ENCODE data around the gene KCND2.

The KCND2 gene

DNA sequence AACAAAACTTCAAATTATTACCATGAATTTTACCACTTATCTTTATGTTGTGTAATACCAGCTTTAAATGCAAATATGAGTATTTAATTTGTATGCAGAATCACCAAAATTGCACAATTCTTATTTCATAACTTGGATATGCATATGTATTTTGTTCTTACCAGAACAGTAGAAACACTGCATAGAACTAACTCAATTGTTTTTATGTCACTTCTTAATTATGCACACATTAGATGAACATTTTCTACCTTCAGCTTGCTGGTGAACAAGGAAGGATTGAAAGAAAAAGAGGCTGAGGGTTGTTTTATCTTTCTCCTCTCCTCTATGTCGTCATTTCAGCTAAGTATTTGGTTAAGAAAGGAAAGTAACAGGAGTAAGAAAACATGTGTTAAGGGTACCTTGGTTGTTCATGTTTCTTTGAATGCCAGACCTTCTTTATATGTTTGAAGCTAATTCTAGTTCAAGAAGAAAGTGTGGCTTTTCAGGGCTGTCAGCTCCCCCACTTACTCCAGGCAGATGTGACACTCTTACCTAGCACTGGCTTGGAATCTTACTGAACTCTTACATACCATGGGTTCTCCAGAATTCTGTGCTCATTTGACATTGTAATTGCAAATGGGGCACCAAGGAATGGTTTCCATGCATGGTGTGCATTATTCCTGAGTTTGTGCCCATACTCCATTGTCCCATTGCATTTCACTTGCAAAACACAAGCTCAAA lies 436.4 kb downstream of the KCND2 start:
- no peak for TF ChIP-seq ZFX (IDR thresholded peaks at IDR 0.05)
- peak overlapping the region; percentile 98; the same call in 1 of the 2 replicates for H3K27ac ChIP-seq

DNA sequence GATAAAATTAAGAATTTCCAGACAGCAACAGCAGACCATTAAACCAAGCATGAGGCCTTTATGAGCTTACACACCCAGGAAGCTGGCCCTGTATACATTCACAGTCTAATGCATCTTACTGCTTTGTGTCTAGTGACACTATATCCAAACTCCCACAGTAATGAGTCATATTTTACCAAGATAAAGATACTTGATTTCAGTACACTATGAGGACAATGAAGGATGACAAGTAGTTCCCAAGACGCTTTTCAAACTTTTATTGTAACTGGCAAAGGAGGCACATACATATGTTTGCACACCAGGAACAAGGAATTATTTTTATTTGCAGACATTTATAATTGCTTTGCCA lies 437.0 kb downstream of the KCND2 start:
- peak overlapping the region; percentile 98; the same call in 1 of the 2 replicates for H3K27ac ChIP-seq
- no peak for TF ChIP-seq CTCF (conservative IDR thresholded peaks at IDR 0.05)
- no peak for TF ChIP-seq ZFX (IDR thresholded peaks at IDR 0.05)

- H3K27ac ChIP-seq = no peak overlapping the region
These were observed 442.0 kb downstream of the KCND2 start for GRCh38 chr7:120714945-120715344.

GRCh38 chr7:120716307-120716706 lies 443.3 kb downstream of the KCND2 start:
- no peak overlapping the region for H3K27ac ChIP-seq
- TF ChIP-seq ZFX (IDR thresholded peaks at IDR 0.05) (no peak), CTCF (conservative IDR thresholded peaks at IDR 0.05) (no peak)

More at GRCh38 chr7:120714945-120715344, 442.0 kb downstream of the KCND2 start:
- TF ChIP-seq ZFX (IDR thresholded peaks at IDR 0.05) (no peak), CTCF (conservative IDR thresholded peaks at IDR 0.05) (no peak)

DNA sequence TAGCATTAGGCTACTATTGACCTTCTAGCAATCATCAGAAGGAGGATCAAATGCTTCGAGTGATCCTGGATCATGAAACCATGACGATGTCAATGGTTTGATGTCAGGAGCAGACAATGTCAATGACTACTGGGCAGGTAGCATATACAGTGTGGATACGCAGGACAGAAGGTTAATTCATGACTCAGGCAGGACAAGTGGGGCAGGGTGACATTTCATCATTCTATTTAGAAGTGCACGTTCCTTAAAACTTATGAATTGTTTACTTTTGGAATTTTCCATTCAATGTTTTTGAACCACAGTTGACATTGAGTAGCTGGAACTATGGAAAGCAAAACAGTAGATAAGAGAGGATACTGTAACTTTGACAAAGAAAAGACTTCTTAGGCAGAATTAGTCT lies 444.2 kb downstream of the KCND2 start:
- H3K27ac ChIP-seq = no peak overlapping the region
- TF ChIP-seq ZFX (IDR thresholded peaks at IDR 0.05) (no peak), CTCF (conservative IDR thresholded peaks at IDR 0.05) (no peak)

DNA sequence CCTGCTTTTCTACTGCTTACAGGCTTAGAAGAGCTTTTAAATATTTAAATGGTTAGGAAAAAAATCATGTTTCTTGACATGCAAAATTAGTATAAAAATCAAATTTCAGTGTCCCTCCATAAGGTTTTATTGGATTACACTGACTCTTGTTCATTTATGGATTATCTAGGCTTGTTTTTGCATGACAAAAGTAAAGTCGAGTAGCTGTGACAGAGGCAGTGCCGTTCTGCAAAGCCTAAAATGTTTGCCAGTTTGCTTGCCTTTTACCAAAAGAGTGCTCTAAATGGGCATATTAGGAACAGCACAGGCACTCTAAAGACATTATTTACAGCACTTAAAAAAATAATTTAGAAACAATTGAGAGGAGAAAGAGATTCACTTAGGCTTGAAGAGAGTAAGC lies 445.4 kb downstream of the KCND2 start:
- no peak overlapping the region for H3K27ac ChIP-seq
- TF ChIP-seq CTCF (conservative IDR thresholded peaks at IDR 0.05) (no peak), ZFX (IDR thresholded peaks at IDR 0.05) (no peak)

- peak overlapping the region; percentile 41 for H3K27ac ChIP-seq
- TF ChIP-seq CTCF (conservative IDR thresholded peaks at IDR 0.05) = no peak
- no peak for TF ChIP-seq ZFX (IDR thresholded peaks at IDR 0.05)
These were observed 447.3 kb downstream of the KCND2 start for GRCh38 chr7:120720317-120720716.

Measured in C4-2B (cell line).